Astrocyte (in vitro differentiated cells and primary cell): ENCODE results near the gene RICTOR.

ENCODE experiments used
- CTCF ChIP-seq: IDR thresholded peaks from 2 replicates; pipeline ENCODE4 v1.5.1; 2011; ENCODE audit warnings: low read depth, mild to moderate bottlenecking, inconsistent platforms, low read length, moderate library complexity; ENCODE audit not compliant: insufficient read depth
- EZH2 ChIP-seq: IDR thresholded peaks from 2 replicates; pipeline ENCODE4 v1.6.1; 2012; ENCODE audit warnings: mild to moderate bottlenecking, low read length, inconsistent platforms; ENCODE audit not compliant: insufficient read depth

GRCh38 chr5:39062530-39062929 lies 11.7 kb downstream of the RICTOR start:
- TF ChIP-seq CTCF (no peak), EZH2 (no peak)
